GM12878 (cell line): ENCODE data around the gene SORCS2. TPM values are rescaled to one million over a fixed set of nuclear protein-coding genes. Genes with fewer than 3 reads are reported as not detected.

Source experiments
- ATAC-seq: fragments of 200-7000 bp; cut with Tn5 transposase; 3 replicates; pipeline ENCODE4 v1.9.1; 2020; ENCODE audit warnings: mild to moderate bottlenecking, moderate library complexity
- BruUV-seq: library from RNA; stranded (reverse); fragments of 400-500 nt; replicated peaks from 2 replicates; lab custom pipeline; 2021; lab: Mats Ljungman, UMichigan
- CTCF ChIA-PET: fragments of 300-600 bp; sonication (Branson Sonifier 250); formaldehyde crosslinking; extraction: SDS; loops from one replicate; lab custom pipeline; 2021; ENCODE audit warnings: inconsistent platforms; lab: Yijun Ruan, JAX
- POLR2A ChIA-PET: fragments of 350-600 bp; formaldehyde crosslinking; extraction: SDS; loops from one replicate; lab custom pipeline; 2021; ENCODE audit warnings: inconsistent platforms; lab: Charles Lee
- RAD21 ChIA-PET: fragments of 300-600 bp; sonication (Branson Sonifier 250); formaldehyde crosslinking; loops from one replicate; lab custom pipeline; 2023; ENCODE audit warnings: antibody characterized with exemption; ENCODE audit not compliant: unreplicated experiment; lab: Charles Lee
- SMC1A ChIA-PET: fragments of 300-600 bp; sonication (Branson Sonifier 250); formaldehyde crosslinking; loops from one replicate; lab custom pipeline; 2023; ENCODE audit not compliant: unreplicated experiment, uncharacterized antibody; lab: Charles Lee
- DNase-seq: peaks from one replicate; pipeline ENCODE4 v3.0.0-alpha.2; 2011; ENCODE audit warnings: low read depth, low spot score
- FAIRE-seq: peaks from 3 replicates; lab custom pipeline; 2011; peaks lifted over from hg19 to GRCh38; lab: Jason Lieb, UNC
- H2AFZ ChIP-seq: 2 replicates; pipeline ENCODE4 v1.6.0; 2011; ENCODE audit warnings: low read depth, low read length, control low read depth; ENCODE audit not compliant: control insufficient read depth
- H3K27ac ChIP-seq: 2 replicates; pipeline ENCODE4 v1.5.1; 2011; ENCODE audit warnings: control low read depth; ENCODE audit not compliant: control insufficient read depth, insufficient read depth
- H3K27me3 ChIP-seq, 2 experiments: replicated peaks in 1 of 2; 2 replicates each; pipeline versions ENCODE4 v1.6.0 to v1.6.1; 2011; ENCODE audit warnings: low read length in 1 of 2; ENCODE audit not compliant: control insufficient read depth in 2 of 2, insufficient read depth in 2 of 2
- H3K36me3 ChIP-seq, 2 experiments: 2 replicates each; pipeline ENCODE4 v1.5.1; 2011; ENCODE audit warnings: low read length in 1 of 2; ENCODE audit not compliant: control insufficient read depth in 2 of 2, insufficient read depth in 2 of 2
- H3K4me1 ChIP-seq: 2 replicates; pipeline ENCODE4 v1.6.1; 2011; ENCODE audit warnings: mild to moderate bottlenecking, low read length, moderate library complexity, mixed read lengths; ENCODE audit not compliant: control insufficient read depth, insufficient read depth
- H3K4me2 ChIP-seq: 2 replicates; pipeline ENCODE4 v1.6.0; 2011; ENCODE audit warnings: control low read depth; ENCODE audit not compliant: control insufficient read depth, insufficient read depth
- H3K4me3 ChIP-seq: fragments of 200-600 bp; sonication (generic); 2 replicates; pipeline ENCODE4 v1.5.1; 2016
- H3K79me2 ChIP-seq: 2 replicates; pipeline ENCODE4 v1.6.0; 2011; ENCODE audit warnings: low read length; ENCODE audit not compliant: control insufficient read depth, insufficient read depth
- H3K9ac ChIP-seq: 2 replicates; pipeline ENCODE4 v1.8.0; 2011; ENCODE audit warnings: low read length, control low read depth, mixed read lengths; ENCODE audit not compliant: control insufficient read depth, insufficient read depth
- H3K9me3 ChIP-seq: replicated peaks from 3 replicates; pipeline ENCODE4 v1.5.1; 2011; ENCODE audit warnings: mild to moderate bottlenecking, low read length; ENCODE audit not compliant: control insufficient read depth, insufficient read depth
- H4K20me1 ChIP-seq: 2 replicates; pipeline ENCODE4 v1.6.0; 2011; ENCODE audit not compliant: control insufficient read depth, insufficient read depth
- BHLHE40 ChIP-seq, 2 experiments: fragments of 450-650 bp in 1 of 2; IDR thresholded peaks; 2 replicates each; pipeline ENCODE4 v1.6.1; 2011 to 2017; ENCODE audit warnings: low read depth in 2 of 2, borderline replicate concordance in 1 of 2, improper control_type of control experiment in 1 of 2, low read length in 1 of 2, mild to moderate bottlenecking in 1 of 2
- EP300 ChIP-seq, 2 experiments: fragments of 150-350 bp in 1 of 2; IDR thresholded peaks; 2 replicates each; pipeline ENCODE4 v1.6.1; 2011 to 2012; ENCODE audit warnings: low read depth in 2 of 2, low read length in 2 of 2, borderline replicate concordance in 1 of 2, improper control_type of control experiment in 1 of 2, inconsistent platforms in 1 of 2; ENCODE audit not compliant: control insufficient read depth in 1 of 2
- FOS ChIP-seq: IDR thresholded peaks from 3 replicates; pipeline ENCODE4 v1.6.1; 2011; ENCODE audit warnings: borderline replicate concordance; ENCODE audit not compliant: insufficient read length; ENCODE audit errors: extremely low read depth
- HDAC6 ChIP-seq: fragments of 200-600 bp; sonication (generic); IDR thresholded peaks from one replicate; pipeline ENCODE4 v1.8.0; 2017; ENCODE audit warnings: antibody characterized with exemption; ENCODE audit not compliant: unreplicated experiment
- HSF1 ChIP-seq: fragments of 150-350 bp; IDR thresholded peaks from 2 replicates; pipeline ENCODE4 v1.6.1; 2014; ENCODE audit warnings: mild to moderate bottlenecking, low read depth, low read length
- MTA2 ChIP-seq: fragments of 450-650 bp; IDR thresholded peaks from 2 replicates; pipeline ENCODE4 v1.6.1; 2016; ENCODE audit warnings: low read depth, mild to moderate bottlenecking, moderate library complexity
- MYC ChIP-seq: IDR thresholded peaks from 2 replicates; pipeline ENCODE4 v1.6.1; 2011; ENCODE audit warnings: mild to moderate bottlenecking, low read length, moderate library complexity, inconsistent platforms; ENCODE audit not compliant: insufficient read depth, insufficient replicate concordance, insufficient read length, severe bottlenecking
- NFXL1 ChIP-seq: fragments of 450-650 bp; IDR thresholded peaks from 2 replicates; pipeline ENCODE4 v1.6.1; 2017; ENCODE audit warnings: antibody characterized with exemption, mild to moderate bottlenecking, borderline replicate concordance
- NR2F1 ChIP-seq: fragments of 450-650 bp; conservative IDR thresholded peaks from 2 replicates; pipeline ENCODE4 v1.6.1; 2017; ENCODE audit warnings: mild to moderate bottlenecking
- RAD21 ChIP-seq: IDR thresholded peaks from 2 replicates; pipeline ENCODE4 v1.6.1; 2011; ENCODE audit warnings: mild to moderate bottlenecking, low read depth, low read length, moderate library complexity; ENCODE audit not compliant: insufficient read depth
- RB1 ChIP-seq: fragments of 450-650 bp; formaldehyde crosslinking; IDR thresholded peaks from 2 replicates; pipeline ENCODE4 v1.6.1; 2017; ENCODE audit warnings: mild to moderate bottlenecking, borderline replicate concordance
- REST ChIP-seq: IDR thresholded peaks from 2 replicates; pipeline ENCODE4 v1.6.1; 2012; ENCODE audit warnings: mild to moderate bottlenecking, low read depth, low read length
- RUNX3 ChIP-seq: IDR thresholded peaks from 2 replicates; pipeline ENCODE4 v1.6.1; 2012; ENCODE audit warnings: low read length, inconsistent platforms
- ZNF24 ChIP-seq: fragments of 450-650 bp; IDR thresholded peaks from 2 replicates; pipeline ENCODE4 v1.6.1; 2017; ENCODE audit warnings: antibody characterized with exemption, mild to moderate bottlenecking
- WGBS: methylation state at CpG from one replicate; pipeline ENCODE4 v1.1.6; 2016; ENCODE audit warnings: low lambda C conversion rate; ENCODE audit not compliant: insufficient replicate concordance, insufficient coverage; ENCODE audit errors: missing lambda C conversion rate; 5-methylcytosine and 5-hydroxymethylcytosine counted together
- in situ Hi-C: fragments of 300-500 bp; cut with MboI; formaldehyde crosslinking; loops from 9 replicates; pipeline ENCODE4 v1.14.3; 2018; ENCODE audit warnings: mixed read lengths
- intact Hi-C: fragments of 100-400 bp; cut with micrococcal nuclease; formaldehyde crosslinking; loops from one replicate; pipeline ENCODE4 v1.14.2; 2022; ENCODE audit not compliant: unreplicated experiment
- polyA plus RNA-seq, 11 experiments: library from polyadenylated mRNA; depleted of rRNA in 4 of 11; unstranded in 6 of 11; stranded (reverse) in 5 of 11; fragments of >200 nt; fragmentation: Nextera tagmentation in 4 of 11; fragmentation: Illumina TruSeq in 1 of 11; extraction: Ambion mirVana in 4 of 11; extraction: Trizol in 1 of 11; gene quantifications; 1 replicate in 1 of 11; 2 replicates in 10 of 11; pipeline versions ENCODE4 v1.2.1 to v1.2.3, GENCODE V29; 2011 to 2016; ENCODE audit warnings: inconsistent platforms in 2 of 11, missing spikeins in 2 of 11, low read depth in 1 of 11
- total RNA-seq, 4 experiments: library from RNA; depleted of rRNA in 3 of 4; stranded (reverse); fragments of >200 nt in 3 of 4; fragmentation: Illumina TruSeq in 1 of 4; extraction: Trizol in 1 of 4; gene quantifications; 2 replicates each; pipeline versions ENCODE4 v1.2.1 to v1.2.3, GENCODE V29; 2013 to 2021

Gene SORCS2
- total and polyA plus RNA-seq, 10 of the 15 experiments (the other 5 are each of a cell fraction or from before 2014, with no cell fraction given): 0.01 to 0.15 (median 0.05) TPM; not detected in 5

- Histone ChIP-seq H3K4me2 (no peak overlapping the region), H3K9me3 (no peaks in the 10 kb centered on the region), H3K27me3 (no peaks in the 10 kb centered on the region; a peak in 3 of 4 replicates), H3K4me3 (no peak overlapping the region), H3K36me3 (no peaks in the 10 kb centered on the region), H4K20me1 (no peaks in the 10 kb centered on the region), H3K79me2 (no peaks in the 10 kb centered on the region), H2AFZ (no peak overlapping the region), H3K27ac (no peak overlapping the region), H3K9ac (no peak overlapping the region), H3K4me1 (no peaks in the 10 kb centered on the region)
- ChIA-PET POLR2A (no interaction called here), CTCF (no interaction called here), RAD21 (no interaction called here), SMC1A (no interaction called here)
- intact Hi-C loops: no loop called here
- in situ Hi-C loops: no loop called here
- TF ChIP-seq HDAC6 (no peak), RB1 (no peak), ZNF24 (no peak), NR2F1 (no peak), BHLHE40 (IDR thresholded peaks at IDR 0.05; ENCODE audit: borderline replicate concordance in 1 of 2, low read depth in 2 of 2, low read length in 1 of 2) (no peak), MTA2 (no peak), MYC (no peak), RAD21 (no peak)
- no TSS peak for BruUV-seq
- DNase-seq (no peak), FAIRE-seq (no peak), ATAC-seq (no peak)
- WGBS: 26% methylated on average over 11 of the region's 11 CpGs
Observed at GRCh38 chr4:7486101-7486500, 293.8 kb downstream of the SORCS2 start.

- no peaks in the 10 kb centered on the region for H3K79me2 ChIP-seq
Observed at GRCh38 chr4:7487502-7487901, 295.2 kb downstream of the SORCS2 start.

More at GRCh38 chr4:7487502-7487901, 295.2 kb downstream of the SORCS2 start:
- WGBS: 52% methylated on average over 10 of the region's 10 CpGs
- Histone ChIP-seq H3K9me3 (no peaks in the 10 kb centered on the region), H3K4me1 (no peaks in the 10 kb centered on the region), H3K4me2 (no peak overlapping the region), H4K20me1 (no peaks in the 10 kb centered on the region), H2AFZ (no peak overlapping the region), H3K27ac (no peak overlapping the region), H3K4me3 (no peak overlapping the region), H3K36me3 (no peaks in the 10 kb centered on the region), H3K9ac (no peak overlapping the region), H3K27me3 (no peaks in the 10 kb centered on the region; a peak in 3 of 4 replicates)
- no peak for ATAC-seq
- ChIA-PET RAD21 (no interaction called here), POLR2A (no interaction called here), SMC1A (no interaction called here), CTCF (no interaction called here)
- no peak for TF ChIP-seq RUNX3
- no peak for TF ChIP-seq NFXL1
- no peak for TF ChIP-seq REST
- TF ChIP-seq HSF1: no peak
- TF ChIP-seq EP300 (IDR thresholded peaks at IDR 0.05; ENCODE audit: borderline replicate concordance in 1 of 2, control insufficient read depth in 1 of 2, low read depth in 2 of 2, low read length in 2 of 2): no peak
- TF ChIP-seq FOS: no peak
- DNase-seq: no peak
- intact Hi-C loops: no loop called here
- no TSS peak for BruUV-seq
- FAIRE-seq: no peak
- in situ Hi-C loops: no loop called here
